Brain microvascular endothelial cell (primary cell): Measurements from ENCODE around the gene P2RX1.

Experiments used
- DNase-seq: peaks from one replicate; pipeline ENCODE4 v3.0.0-alpha.2; 2020
- H3K27ac ChIP-seq: fragments of 250-450 bp; sonication (Bioruptor Pico); 2 replicates; pipeline ENCODE4 v1.5.1; 2020; ENCODE audit warnings: mild to moderate bottlenecking, moderate library complexity
- H3K27me3 ChIP-seq: fragments of 250-450 bp; sonication (Bioruptor Pico); replicated peaks from 2 replicates; pipeline ENCODE4 v1.5.1; 2020; ENCODE audit warnings: mild to moderate bottlenecking
- H3K36me3 ChIP-seq: fragments of 250-450 bp; sonication (Bioruptor Pico); replicated peaks from 2 replicates; pipeline ENCODE4 v1.5.1; 2020; ENCODE audit warnings: mild to moderate bottlenecking
- H3K4me3 ChIP-seq: 2 replicates; pipeline ENCODE4 v1.5.1; 2011; ENCODE audit warnings: low read depth, mild to moderate bottlenecking, control low read depth, low read length, moderate library complexity
- CTCF ChIP-seq: IDR thresholded peaks from 2 replicates; pipeline ENCODE4 v1.5.1; 2011; ENCODE audit warnings: low read depth, mild to moderate bottlenecking, moderate library complexity, low read length, control low read depth, inconsistent platforms; ENCODE audit errors: missing control alignments
- in situ Hi-C: cut with HindIII; loops from 2 replicates; pipeline ENCODE4 v1.10.0; 2017; ENCODE audit warnings: low sequenced_read_pairs, low pct_ligation_motif_present

The P2RX1 gene

GRCh38 chr17:3940965-3941698 is 24.9 kb upstream of the P2RX1 start:
- no peak for DNase-seq
- TF ChIP-seq CTCF, result no peak
- Histone ChIP-seq H3K36me3 (no peaks in the 10 kb centered on the region), H3K27ac (no peak overlapping the region), H3K27me3 (no peaks in the 10 kb centered on the region), H3K4me3 (no peak overlapping the region)
- in situ Hi-C loops, result no loop called here

GRCh38 chr17:3937359-3937758 is 21.1 kb upstream of the P2RX1 start:
- TF ChIP-seq CTCF, result no peak
- no peaks in the 10 kb centered on the region for H3K27me3 ChIP-seq
- no peak overlapping the region for H3K4me3 ChIP-seq
- no peak overlapping the region for H3K27ac ChIP-seq
- no peak for DNase-seq
- H3K36me3 ChIP-seq, result no peaks in the 10 kb centered on the region
- in situ Hi-C loops, result no loop called here

- in situ Hi-C loops, result no loop called here
- no peak overlapping the region for H3K4me3 ChIP-seq
- no peaks in the 10 kb centered on the region for H3K27me3 ChIP-seq
- no peak overlapping the region for H3K27ac ChIP-seq
- TF ChIP-seq CTCF, result no peak
- no peaks in the 10 kb centered on the region for H3K36me3 ChIP-seq
- peak; percentile 75 for DNase-seq
Observed at GRCh38 chr17:3935825-3936355, 19.6 kb upstream of the P2RX1 start.

GRCh38 chr17:3935140-3935542 is 18.9 kb upstream of the P2RX1 start:
- TF ChIP-seq CTCF, result peak; percentile 90
- Histone ChIP-seq H3K4me3 (no peak overlapping the region), H3K27me3 (no peaks in the 10 kb centered on the region), H3K36me3 (no peaks in the 10 kb centered on the region), H3K27ac (no peak overlapping the region)
- in situ Hi-C loops, result no loop called here
- DNase-seq, result peak; percentile 71

- H3K36me3 ChIP-seq, result no peaks in the 10 kb centered on the region
Observed at GRCh38 chr17:3929764-3930163, 13.5 kb upstream of the P2RX1 start.

More at GRCh38 chr17:3929764-3930163, 13.5 kb upstream of the P2RX1 start:
- no peak for TF ChIP-seq CTCF
- H3K27me3 ChIP-seq, result no peaks in the 10 kb centered on the region
- in situ Hi-C loops, result no loop called here
- no peak for DNase-seq
- H3K4me3 ChIP-seq, result no peak overlapping the region
- no peak overlapping the region for H3K27ac ChIP-seq
